HG02759 (cell line): ENCODE results near the gene RINL.
"Not testable (repeated sequence)": the region's sequence is repeated elsewhere in the genome, so short reads cannot be mapped to it uniquely, and the experiment has no call there.

Source experiments
- ATAC-seq: cut with Tn5 transposase; IDR thresholded peaks from one replicate; pipeline ENCODE4 v1.9.1; 2021; ENCODE audit warnings: mild to moderate bottlenecking, moderate library complexity; ENCODE audit not compliant: unreplicated experiment

The RINL gene

GRCh38 chr19:38878575-38879399 is 712 bp upstream of the RINL start:
- no peak for ATAC-seq

GRCh38 chr19:38875656-38876395 is 2.2 kb downstream of the RINL start:
- no peak for ATAC-seq

- not testable (repeated sequence) for ATAC-seq
Observed at GRCh38 chr19:38873400-38873799, 4.7 kb downstream of the RINL start.

- ATAC-seq, result no peak
Observed at GRCh38 chr19:38870612-38871011, 7.5 kb downstream of the RINL start.

GRCh38 chr19:38869836-38870607 is 8.1 kb downstream of the RINL start:
- peak; percentile 84 for ATAC-seq

- no peak for ATAC-seq
Observed at GRCh38 chr19:38869160-38869835, 8.8 kb downstream of the RINL start.

- no peak for ATAC-seq
Observed at GRCh38 chr19:38868551-38868950, 9.5 kb downstream of the RINL start.

GRCh38 chr19:38867171-38867780 is 10.8 kb downstream of the RINL start:
- ATAC-seq, result no peak

- no peak for ATAC-seq
Observed at GRCh38 chr19:38862321-38863059, 15.6 kb downstream of the RINL start.

- no peak for ATAC-seq
Observed at GRCh38 chr19:38861368-38861767, 16.7 kb downstream of the RINL start.

- not testable (repeated sequence) for ATAC-seq
Observed at GRCh38 chr19:38859631-38860204, 18.4 kb downstream of the RINL start.

GRCh38 chr19:38856813-38857212 is 21.3 kb downstream of the RINL start:
- no peak for ATAC-seq

- not testable (repeated sequence) for ATAC-seq
Observed at GRCh38 chr19:38855751-38856150, 22.3 kb downstream of the RINL start.

GRCh38 chr19:38854961-38855360 is 23.1 kb downstream of the RINL start:
- not testable (repeated sequence) for ATAC-seq

- no peak for ATAC-seq
Observed at GRCh38 chr19:38853214-38853613, 24.9 kb downstream of the RINL start.

- ATAC-seq, result no peak
Observed at GRCh38 chr19:38852231-38853044, 25.6 kb downstream of the RINL start.

GRCh38 chr19:38851622-38852230 is 26.3 kb downstream of the RINL start:
- peak; percentile 27 for ATAC-seq

GRCh38 chr19:38850976-38851621 is 27.0 kb downstream of the RINL start:
- no peak for ATAC-seq
